OCI-LY7 (cell line): ENCODE measurements around the gene RNF220.

ENCODE experiments used
- CTCF ChIP-seq: fragments of 200-600 bp; sonication (generic); conservative IDR thresholded peaks from 2 replicates; pipeline ENCODE4 v1.5.1; 2014; ENCODE audit warnings: mild to moderate bottlenecking, antibody characterized with exemption, low read length, moderate library complexity, mixed read lengths
- EZH2phosphoT487 ChIP-seq: fragments of 200-600 bp; sonication (generic); IDR thresholded peaks from 2 replicates; pipeline ENCODE4 v1.6.1; 2018; ENCODE audit warnings: low read depth, borderline replicate concordance, mild to moderate bottlenecking, mixed run types, antibody characterized with exemption, low read length, moderate library complexity, mixed read lengths

GRCh38 chr1:44375547-44375946 is 29.5 kb upstream of the RNF220 start:
- TF ChIP-seq CTCF (no peak), EZH2phosphoT487 (no peak)
